ENCODE measurements around the gene MSI2. TPM values are rescaled to one million over a fixed set of nuclear protein-coding genes. Genes with fewer than 3 reads are reported as not detected.

Gene MSI2
- total RNA-seq, 1 donor from 2014 or later, result 96.8 TPM

Other genes with a start within 250 kb of the MSI2 start
- gene AKAP1, start 171.3 kb upstream of the MSI2 start, total RNA-seq, result 226 TPM

All from Right ventricle myocardium inferior (tissue), 1 donor.